Activated T-cell treated with anti-CD3 and anti-CD28 coated beads, Interleukin-2, amount 50 U/mL, for 4 hours (primary cell): ENCODE results near the gene WWOX. TPM values are rescaled to one million over a fixed set of nuclear protein-coding genes. Genes with fewer than 3 reads are reported as not detected.

Source experiments
- ATAC-seq, 2 donors: fragments of 200-7000 bp; cut with Tn5 transposase; one replicate each; pipeline ENCODE4 v1.10.0; 2021
- DNase-seq: peaks from one replicate; pipeline ENCODE4 v3.0.0-alpha.2; 2020
- H3K27me3 Mint-ChIP-seq: one replicate; pipeline ENCODE4 v1.8.0; 2021; ENCODE audit warnings: low read depth, mixed read lengths
- H3K36me3 Mint-ChIP-seq: one replicate; pipeline ENCODE4 v1.8.0; 2022; ENCODE audit warnings: mixed read lengths; ENCODE audit not compliant: insufficient read depth
- H3K4me1 Mint-ChIP-seq: one replicate; pipeline ENCODE4 v1.8.0; 2021; ENCODE audit warnings: low read depth, mixed read lengths
- H3K4me3 Mint-ChIP-seq: one replicate; pipeline ENCODE4 v1.8.0; 2021; ENCODE audit warnings: mild to moderate bottlenecking, moderate library complexity, mixed read lengths
- H3K9me3 Mint-ChIP-seq: one replicate; pipeline ENCODE4 v1.8.0; 2021; ENCODE audit warnings: mixed read lengths
- total RNA-seq, 3 donors: library from RNA; stranded (reverse); gene quantifications; one replicate each; pipeline ENCODE4 v1.2.1, GENCODE V29; 2021

Gene WWOX
- total RNA-seq, 3 donors from 2014 or later, result 13.9 to 19.1 (median 18.9) TPM

- no peak for DNase-seq
- Mint-ChIP-seq H3K36me3 (no peaks in the 10 kb centered on the region), H3K4me1 (no peaks in the 10 kb centered on the region), H3K9me3 (no peaks in the 10 kb centered on the region), H3K27me3 (no peaks in the 10 kb centered on the region), H3K4me3 (no peak overlapping the region)
- no peak for ATAC-seq
Measured at GRCh38 chr16:78140818-78141466, 41.5 kb downstream of the WWOX start.

- Mint-ChIP-seq H3K4me1 (no peaks in the 10 kb centered on the region), H3K9me3 (no peaks in the 10 kb centered on the region), H3K4me3 (no peak overlapping the region), H3K27me3 (no peaks in the 10 kb centered on the region), H3K36me3 (peaks cover 3% of the 10 kb centered on the region)
- no peak for DNase-seq
- no peak for ATAC-seq
Measured at GRCh38 chr16:78142788-78143187, 43.3 kb downstream of the WWOX start.

GRCh38 chr16:78146807-78147206 lies 47.4 kb downstream of the WWOX start:
- no peaks in the 10 kb centered on the region for H3K4me1 Mint-ChIP-seq
- ATAC-seq (no peak), DNase-seq (no peak)
- H3K27me3 Mint-ChIP-seq, result no peaks in the 10 kb centered on the region
- no peak overlapping the region for H3K4me3 Mint-ChIP-seq
- no peaks in the 10 kb centered on the region for H3K9me3 Mint-ChIP-seq
- H3K36me3 Mint-ChIP-seq, result peaks cover 5% of the 10 kb centered on the region

GRCh38 chr16:78147911-78148401 lies 48.5 kb downstream of the WWOX start:
- DNase-seq (no peak), ATAC-seq (no peak)
- Mint-ChIP-seq H3K36me3 (peaks cover 5% of the 10 kb centered on the region), H3K27me3 (no peaks in the 10 kb centered on the region), H3K9me3 (no peaks in the 10 kb centered on the region), H3K4me3 (no peak overlapping the region), H3K4me1 (no peaks in the 10 kb centered on the region)

- Mint-ChIP-seq H3K4me3 (no peak overlapping the region), H3K4me1 (peaks cover 2% of the 10 kb centered on the region), H3K27me3 (no peaks in the 10 kb centered on the region), H3K36me3 (peaks cover 5% of the 10 kb centered on the region), H3K9me3 (no peaks in the 10 kb centered on the region)
- no peak for DNase-seq
- no peak for ATAC-seq
Measured at GRCh38 chr16:78150233-78150632, 50.8 kb downstream of the WWOX start.

- Mint-ChIP-seq H3K9me3 (peaks cover 2% of the 10 kb centered on the region), H3K36me3 (peaks cover 7% of the 10 kb centered on the region)
Measured at GRCh38 chr16:78154729-78155461, 55.4 kb downstream of the WWOX start.

GRCh38 chr16:78155791-78156345 lies 56.4 kb downstream of the WWOX start:
- H3K9me3 Mint-ChIP-seq, result peaks cover 7% of the 10 kb centered on the region
- H3K27me3 Mint-ChIP-seq, result no peaks in the 10 kb centered on the region
- DNase-seq (no peak), ATAC-seq (no peak)
- H3K36me3 Mint-ChIP-seq, result peaks cover 10% of the 10 kb centered on the region
- H3K4me1 Mint-ChIP-seq, result peaks cover 5% of the 10 kb centered on the region
- H3K4me3 Mint-ChIP-seq, result no peak overlapping the region

More at GRCh38 chr16:78154729-78155461, 55.4 kb downstream of the WWOX start:
- no peak for DNase-seq
- Mint-ChIP-seq H3K4me1 (peaks cover 4% of the 10 kb centered on the region), H3K27me3 (no peaks in the 10 kb centered on the region), H3K4me3 (no peak overlapping the region)
- no peak for ATAC-seq

GRCh38 chr16:78161023-78161729 lies 61.7 kb downstream of the WWOX start:
- Mint-ChIP-seq H3K36me3 (peaks cover 39% of the 10 kb centered on the region), H3K9me3 (peaks cover 13% of the 10 kb centered on the region), H3K4me1 (peaks cover 3% of the 10 kb centered on the region), H3K4me3 (no peak overlapping the region), H3K27me3 (no peaks in the 10 kb centered on the region)
- DNase-seq (no peak), ATAC-seq (no peak)

GRCh38 chr16:78163772-78164670 lies 64.6 kb downstream of the WWOX start:
- no peaks in the 10 kb centered on the region for H3K27me3 Mint-ChIP-seq

GRCh38 chr16:78170494-78170933 lies 71.1 kb downstream of the WWOX start:
- Mint-ChIP-seq H3K4me1 (no peaks in the 10 kb centered on the region), H3K9me3 (peaks cover 4% of the 10 kb centered on the region), H3K4me3 (no peak overlapping the region), H3K27me3 (no peaks in the 10 kb centered on the region), H3K36me3 (peaks cover 28% of the 10 kb centered on the region)
- ATAC-seq, result no peak
- DNase-seq, result no peak

More at GRCh38 chr16:78163772-78164670, 64.6 kb downstream of the WWOX start:
- peaks cover 13% of the 10 kb centered on the region for H3K9me3 Mint-ChIP-seq
- peaks cover 53% of the 10 kb centered on the region for H3K36me3 Mint-ChIP-seq
- peaks cover 3% of the 10 kb centered on the region for H3K4me1 Mint-ChIP-seq
- H3K4me3 Mint-ChIP-seq, result no peak overlapping the region
- no peak for DNase-seq
- ATAC-seq, result no peak

- DNase-seq (no peak), ATAC-seq (no peak)
- H3K4me3 Mint-ChIP-seq, result no peak overlapping the region
- no peaks in the 10 kb centered on the region for H3K27me3 Mint-ChIP-seq
- H3K36me3 Mint-ChIP-seq, result peaks cover 7% of the 10 kb centered on the region
- H3K4me1 Mint-ChIP-seq, result no peaks in the 10 kb centered on the region
- no peaks in the 10 kb centered on the region for H3K9me3 Mint-ChIP-seq
Measured at GRCh38 chr16:78175287-78175686, 75.8 kb downstream of the WWOX start.

GRCh38 chr16:78176435-78176834 lies 77.0 kb downstream of the WWOX start:
- no peak for DNase-seq
- Mint-ChIP-seq H3K4me1 (no peaks in the 10 kb centered on the region), H3K27me3 (no peaks in the 10 kb centered on the region), H3K9me3 (no peaks in the 10 kb centered on the region), H3K4me3 (no peak overlapping the region), H3K36me3 (peaks cover 7% of the 10 kb centered on the region)
- no peak for ATAC-seq

- H3K27me3 Mint-ChIP-seq, result no peaks in the 10 kb centered on the region
- no peak for DNase-seq
- no peak for ATAC-seq
- H3K4me1 Mint-ChIP-seq, result no peaks in the 10 kb centered on the region
- no peak overlapping the region for H3K4me3 Mint-ChIP-seq
- no peaks in the 10 kb centered on the region for H3K9me3 Mint-ChIP-seq
- peaks cover 7% of the 10 kb centered on the region for H3K36me3 Mint-ChIP-seq
Measured at GRCh38 chr16:78177218-78177617, 77.8 kb downstream of the WWOX start.
